ENCODE measurements around the gene TMEM151B.

DNA sequence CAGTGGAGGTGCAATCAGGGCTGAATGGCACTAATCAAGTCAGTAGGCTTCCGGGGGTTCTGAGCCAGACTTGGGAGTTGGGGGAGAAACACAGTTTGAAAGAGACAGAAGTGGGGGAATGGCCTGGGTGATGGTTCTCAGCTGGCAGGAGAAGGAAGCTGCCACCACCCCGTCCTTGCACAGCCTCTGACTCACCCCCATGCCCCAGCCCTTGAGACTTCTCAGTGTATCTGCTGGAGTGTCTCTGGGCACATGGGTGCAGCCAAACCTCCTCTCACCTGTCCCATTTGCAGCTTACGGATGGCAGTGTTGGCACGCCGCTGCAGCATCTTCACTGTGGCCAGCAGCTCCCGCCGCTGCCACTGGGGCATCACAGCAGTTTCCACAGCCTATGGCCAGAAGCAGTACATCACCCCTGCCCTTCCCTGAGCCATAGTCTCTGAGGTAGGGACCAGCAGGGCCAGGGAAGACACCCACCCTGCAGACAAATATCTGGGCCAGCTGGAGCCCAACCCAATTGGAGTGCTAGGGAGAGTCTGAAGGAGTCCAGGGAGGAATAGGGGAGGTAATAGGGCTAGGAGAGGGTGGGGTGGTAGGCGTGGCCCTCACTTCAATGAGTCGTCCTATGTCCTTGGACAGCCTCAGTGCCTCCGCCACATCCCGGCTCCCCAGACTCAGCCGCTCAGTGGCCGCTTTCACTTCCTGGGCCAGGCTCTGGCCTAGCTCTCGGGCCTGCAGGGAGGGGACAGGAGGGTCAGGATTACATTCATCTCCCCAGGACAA is 31.7 kb downstream of the TMEM151B start:
- TF ChIP-seq, protein P1, sequence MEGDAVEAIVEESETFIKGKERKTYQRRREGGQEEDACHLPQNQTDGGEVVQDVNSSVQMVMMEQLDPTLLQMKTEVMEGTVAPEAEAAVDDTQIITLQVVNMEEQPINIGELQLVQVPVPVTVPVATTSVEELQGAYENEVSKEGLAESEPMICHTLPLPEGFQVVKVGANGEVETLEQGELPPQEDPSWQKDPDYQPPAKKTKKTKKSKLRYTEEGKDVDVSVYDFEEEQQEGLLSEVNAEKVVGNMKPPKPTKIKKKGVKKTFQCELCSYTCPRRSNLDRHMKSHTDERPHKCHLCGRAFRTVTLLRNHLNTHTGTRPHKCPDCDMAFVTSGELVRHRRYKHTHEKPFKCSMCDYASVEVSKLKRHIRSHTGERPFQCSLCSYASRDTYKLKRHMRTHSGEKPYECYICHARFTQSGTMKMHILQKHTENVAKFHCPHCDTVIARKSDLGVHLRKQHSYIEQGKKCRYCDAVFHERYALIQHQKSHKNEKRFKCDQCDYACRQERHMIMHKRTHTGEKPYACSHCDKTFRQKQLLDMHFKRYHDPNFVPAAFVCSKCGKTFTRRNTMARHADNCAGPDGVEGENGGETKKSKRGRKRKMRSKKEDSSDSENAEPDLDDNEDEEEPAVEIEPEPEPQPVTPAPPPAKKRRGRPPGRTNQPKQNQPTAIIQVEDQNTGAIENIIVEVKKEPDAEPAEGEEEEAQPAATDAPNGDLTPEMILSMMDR (conservative IDR thresholded peaks at IDR 0.05; ENCODE audit: low read depth, low read length): no peak
- TF ChIP-seq EZH2 (IDR thresholded peaks at IDR 0.05; ENCODE audit: borderline replicate concordance, low read depth, low read length, poor library complexity, severe bottlenecking): no peak
